Measurements from ENCODE around the gene C2.

C2 gene

DNA sequence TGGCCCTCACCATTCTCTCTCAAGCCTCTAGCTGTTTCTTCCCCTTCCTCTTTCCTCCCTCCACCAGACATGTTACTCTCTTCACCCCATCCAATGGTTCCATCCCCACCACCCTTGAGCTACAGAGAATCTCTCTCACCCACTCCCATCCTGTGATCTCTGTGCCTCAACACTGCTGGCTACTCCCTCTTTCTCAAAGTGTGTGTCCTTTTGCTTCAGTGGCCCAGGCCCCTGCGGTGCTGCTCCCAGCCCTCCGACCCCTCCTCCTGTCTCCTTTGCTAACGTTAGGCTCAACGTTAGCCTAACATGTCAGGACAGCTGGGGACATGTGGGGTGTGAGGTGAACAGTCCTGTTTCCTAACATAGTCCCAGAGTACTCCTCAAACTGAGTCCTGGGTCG, 25.4 kb downstream of the C2 start:
- DNase-seq (ENCODE audit: low read depth in 1 of 2, low spot score in 1 of 2): no peak

DNA sequence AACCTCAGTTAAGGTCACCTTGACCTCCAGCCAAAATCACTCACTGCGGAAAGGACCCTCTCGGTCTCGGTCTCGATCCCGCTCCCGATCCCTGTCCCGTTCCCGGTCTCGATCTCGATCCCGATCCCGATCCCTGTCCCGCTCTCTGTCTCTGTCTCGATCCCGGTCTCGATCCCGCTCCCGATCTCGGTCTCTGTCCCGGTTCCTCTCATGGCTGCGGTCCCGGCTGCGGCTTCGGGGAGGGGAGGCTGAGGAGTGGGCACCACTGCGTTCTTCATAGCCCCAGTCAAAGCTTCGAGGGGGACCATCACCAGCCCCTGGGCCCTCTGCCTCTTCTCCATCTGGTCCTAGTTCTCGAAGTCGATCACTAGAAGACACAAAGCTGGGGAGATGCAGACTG, 27.0 kb downstream of the C2 start:
- DNase-seq (ENCODE audit: low read depth in 1 of 2, low spot score in 1 of 2): no peak

DNA sequence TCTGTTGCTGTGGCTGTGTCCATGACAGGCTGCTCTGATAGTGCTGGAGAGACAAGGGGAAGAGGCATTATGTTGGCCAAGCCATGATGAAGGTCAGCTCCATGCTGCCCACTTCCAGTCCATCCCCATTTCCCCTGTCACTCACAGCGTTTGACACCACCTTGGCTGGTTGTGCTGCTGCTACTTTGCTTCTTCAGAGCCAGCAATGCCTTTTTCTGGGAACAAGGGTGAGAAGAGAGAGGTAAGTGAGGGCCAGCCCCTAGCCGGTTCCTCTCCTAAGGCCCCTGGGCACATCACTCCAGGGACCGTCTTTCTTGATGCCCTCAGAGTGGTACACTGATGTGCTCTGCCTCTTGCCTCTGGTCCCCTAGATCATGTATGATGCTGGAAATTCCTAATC, 29.3 kb downstream of the C2 start:
- DNase-seq (ENCODE audit: low read depth in 1 of 2, low spot score in 1 of 2): no peak

DNA sequence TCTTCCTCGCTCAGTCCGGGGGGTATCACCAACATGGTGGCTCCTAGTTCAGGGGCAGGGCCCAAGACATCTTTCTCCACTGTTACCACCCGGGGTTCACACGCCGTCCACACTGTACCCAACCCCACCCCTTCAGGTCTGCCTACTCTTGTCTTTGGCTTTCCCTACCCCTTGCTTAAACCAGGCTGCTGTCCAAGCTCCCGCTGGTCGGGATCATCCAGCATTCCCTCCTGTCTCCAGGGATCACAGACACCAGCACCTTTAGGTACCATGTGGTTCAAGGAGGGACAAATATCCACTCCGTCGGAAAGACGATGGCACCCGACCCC, 30.9 kb downstream of the C2 start:
- no peak for DNase-seq (ENCODE audit: low read depth in 1 of 2, low spot score in 1 of 2)

DNA sequence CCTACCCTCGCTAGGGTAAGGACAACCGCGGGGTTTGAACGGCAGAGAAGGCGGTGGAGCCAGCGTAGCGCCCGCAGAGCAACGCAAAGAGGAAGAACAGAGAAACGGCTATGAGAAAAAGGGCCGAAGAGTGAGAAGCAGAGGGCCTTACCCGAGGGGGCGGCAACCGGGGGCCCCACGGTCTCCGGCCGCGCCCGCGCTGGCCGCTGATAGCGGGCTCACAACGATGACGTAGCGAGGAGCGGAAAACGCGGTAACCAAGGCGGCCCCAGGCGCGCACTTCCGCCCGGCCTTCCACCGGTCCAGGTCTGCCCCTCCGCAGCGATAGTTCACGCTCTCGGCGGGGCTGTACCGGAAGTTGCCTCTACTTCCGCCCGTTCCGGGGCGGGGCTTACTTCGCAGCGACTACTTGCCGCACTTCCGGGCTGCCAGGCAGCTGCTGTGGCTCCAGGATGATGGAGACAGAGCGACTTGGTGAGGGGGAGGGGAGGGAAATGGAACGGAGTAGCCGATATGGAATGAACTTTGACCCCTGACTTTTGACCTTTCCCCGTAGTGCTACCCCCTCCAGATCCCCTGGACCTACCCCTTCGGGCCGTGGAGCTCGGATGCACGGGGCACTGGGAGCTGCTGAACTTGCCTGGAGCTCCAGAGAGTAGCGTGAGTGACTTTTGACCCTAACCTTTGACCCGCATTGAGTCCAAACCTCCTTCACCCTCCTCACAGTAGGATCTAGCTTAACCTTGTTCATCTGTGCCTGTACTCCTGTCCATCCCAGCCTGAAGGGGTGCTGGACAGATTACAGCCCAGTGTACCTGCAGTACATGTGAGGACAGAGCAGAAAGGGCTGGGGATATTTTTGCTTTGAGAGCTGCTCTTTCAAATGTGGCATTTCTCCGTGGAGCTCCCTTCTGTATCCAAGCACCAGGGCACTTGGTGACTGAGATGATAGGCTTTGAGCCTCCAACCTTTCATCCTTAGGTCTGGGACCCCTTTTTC, 31.5 kb downstream of the C2 start, which contains the start of the genes NELFE and SKIC2:
TSS of gene NELFE (minus strand) at position 231 of the 999 bp plus-strand sequence. CDS start 525 bp downstream, outside the sequence.
TSS of gene SKIC2 (plus strand) at position 435 of the 999 bp plus-strand sequence. CDS start at position 453, 18 bp downstream.
- DNase-seq (ENCODE audit: low read depth in 1 of 2, low spot score in 1 of 2): peak; percentile 96 to 98

DNA sequence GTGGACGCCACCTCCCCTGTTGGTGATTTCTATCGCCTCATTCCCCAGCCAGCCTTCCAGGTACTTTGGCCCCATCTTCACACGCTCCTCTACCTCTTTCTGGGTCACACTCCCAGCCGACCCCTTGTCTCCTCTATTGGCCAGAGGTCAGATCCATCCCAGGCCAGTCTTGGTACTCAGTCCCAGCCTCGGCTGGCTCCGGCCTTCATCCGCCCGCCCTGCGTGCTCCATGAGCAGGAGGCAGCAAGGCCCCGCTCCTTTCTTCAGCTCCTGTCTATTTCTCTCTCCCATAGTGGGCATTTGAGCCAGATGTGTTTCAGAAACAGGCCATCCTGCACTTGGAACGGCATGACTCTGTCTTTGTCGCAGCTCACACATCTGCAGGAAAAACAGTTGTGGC, 34.1 kb downstream of the C2 start:
- DNase-seq (ENCODE audit: low read depth in 1 of 2, low spot score in 1 of 2): no peak

DNA sequence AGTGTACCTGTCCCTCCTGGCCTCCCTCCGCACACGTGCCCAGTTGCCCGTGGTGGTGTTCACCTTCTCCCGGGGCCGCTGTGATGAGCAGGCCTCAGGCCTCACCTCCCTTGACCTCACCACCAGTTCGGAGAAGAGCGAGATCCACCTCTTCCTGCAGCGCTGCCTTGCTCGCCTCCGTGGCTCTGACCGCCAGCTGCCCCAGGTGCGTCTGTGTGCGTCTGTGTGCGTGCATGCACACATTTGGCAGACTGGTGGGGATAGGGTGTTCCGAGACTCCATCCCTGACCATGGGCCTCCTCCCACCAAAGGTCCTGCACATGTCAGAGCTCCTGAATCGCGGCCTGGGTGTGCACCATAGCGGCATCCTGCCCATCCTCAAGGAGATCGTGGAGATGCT, 36.4 kb downstream of the C2 start:
- no peak for DNase-seq (ENCODE audit: low read depth in 1 of 2, low spot score in 1 of 2)

DNA sequence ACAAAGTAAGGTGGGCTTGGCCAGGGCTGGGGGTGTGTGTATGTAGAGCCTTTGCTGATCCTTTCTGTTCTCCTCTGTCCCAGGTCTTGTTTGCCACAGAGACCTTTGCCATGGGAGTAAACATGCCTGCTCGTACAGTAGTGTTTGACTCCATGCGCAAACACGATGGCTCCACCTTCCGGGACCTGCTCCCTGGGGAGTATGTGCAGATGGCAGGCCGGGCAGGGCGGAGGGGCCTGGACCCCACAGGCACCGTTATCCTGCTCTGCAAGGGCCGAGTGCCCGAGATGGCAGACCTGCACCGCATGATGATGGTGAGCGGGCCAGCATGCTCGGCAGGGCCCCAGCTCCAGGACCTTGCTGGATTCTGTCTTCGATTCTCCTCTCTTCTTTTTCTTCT, 38.2 kb downstream of the C2 start:
- DNase-seq (ENCODE audit: low read depth in 1 of 2, low spot score in 1 of 2): no peak

DNA sequence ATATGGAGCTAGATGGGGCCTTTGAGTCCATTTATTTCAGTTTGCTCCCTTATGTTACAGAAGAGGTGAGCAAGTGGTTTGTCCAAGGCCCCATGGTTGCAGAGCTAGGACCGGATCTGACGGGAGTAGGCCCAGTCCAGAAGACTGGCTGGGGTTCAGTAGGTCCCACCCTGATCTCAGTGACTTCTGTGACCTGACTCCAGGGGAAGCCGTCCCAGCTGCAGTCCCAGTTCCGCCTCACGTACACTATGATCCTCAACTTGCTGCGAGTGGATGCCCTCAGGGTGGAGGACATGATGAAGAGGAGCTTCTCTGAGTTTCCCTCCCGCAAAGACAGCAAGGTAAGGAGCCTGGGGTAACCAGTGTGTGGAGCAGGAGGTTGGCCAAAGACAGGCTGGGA, 39.0 kb downstream of the C2 start:
- DNase-seq (ENCODE audit: low read depth in 1 of 2, low spot score in 1 of 2): no peak

DNA sequence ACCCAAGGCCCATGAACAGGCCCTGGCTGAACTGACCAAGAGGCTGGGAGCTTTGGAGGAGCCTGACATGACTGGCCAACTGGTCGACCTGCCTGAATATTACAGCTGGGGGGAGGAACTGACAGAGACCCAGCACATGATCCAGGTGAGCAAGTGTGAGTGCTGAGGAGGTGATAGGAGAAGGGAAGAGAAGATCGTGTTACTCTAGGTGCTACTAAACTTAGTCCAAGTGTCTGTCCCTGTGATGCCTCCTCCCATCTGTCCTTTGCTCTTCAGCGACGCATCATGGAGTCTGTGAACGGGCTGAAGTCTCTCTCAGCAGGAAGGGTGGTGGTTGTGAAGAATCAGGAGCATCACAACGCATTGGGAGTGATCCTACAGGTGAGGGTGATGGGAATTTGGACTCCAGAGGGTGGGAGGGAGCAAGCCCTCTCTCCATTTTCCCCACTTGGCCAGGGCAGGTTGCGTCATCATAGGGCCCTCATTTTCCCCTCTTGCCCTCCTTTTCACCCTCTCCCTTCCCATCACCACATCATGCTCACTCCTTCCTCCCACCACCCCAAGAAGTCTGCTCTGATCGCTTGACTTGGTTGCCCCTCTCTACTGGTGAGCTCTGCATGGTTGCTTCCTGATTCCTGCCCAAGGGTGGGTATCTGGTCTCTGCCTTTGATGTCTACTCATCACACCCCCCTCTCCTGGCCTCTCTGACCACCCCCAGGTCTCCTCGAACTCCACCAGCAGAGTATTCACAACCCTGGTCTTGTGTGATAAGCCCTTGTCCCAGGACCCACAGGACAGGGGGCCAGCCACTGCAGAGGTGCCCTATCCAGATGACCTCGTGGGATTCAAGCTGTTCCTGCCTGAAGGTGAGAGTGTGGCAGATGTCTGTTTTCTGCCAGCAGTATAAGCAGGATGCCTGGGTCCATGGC, 39.7 kb downstream of the C2 start:
- DNase-seq (ENCODE audit: low read depth in 1 of 2, low spot score in 1 of 2): no peak

DNA sequence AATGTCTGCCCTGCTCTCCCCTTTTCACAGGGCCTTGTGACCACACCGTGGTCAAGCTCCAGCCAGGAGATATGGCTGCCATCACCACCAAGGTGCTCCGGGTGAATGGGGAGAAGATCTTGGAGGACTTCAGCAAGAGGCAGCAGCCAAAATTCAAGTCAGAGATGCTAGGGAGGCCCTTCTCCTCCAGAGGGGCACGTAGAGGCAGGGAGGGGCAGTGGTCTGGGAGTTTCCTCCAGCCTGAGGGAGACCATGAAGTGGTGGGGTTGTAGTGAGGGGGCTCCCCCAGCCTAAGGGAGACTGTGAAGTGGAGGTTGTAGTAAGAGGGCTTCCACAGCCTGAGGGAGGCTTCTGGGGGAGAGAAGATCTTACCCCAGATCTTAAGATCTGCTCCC, 40.4 kb downstream of the C2 start:
- no peak for DNase-seq (ENCODE audit: low read depth in 1 of 2, low spot score in 1 of 2)

DNA sequence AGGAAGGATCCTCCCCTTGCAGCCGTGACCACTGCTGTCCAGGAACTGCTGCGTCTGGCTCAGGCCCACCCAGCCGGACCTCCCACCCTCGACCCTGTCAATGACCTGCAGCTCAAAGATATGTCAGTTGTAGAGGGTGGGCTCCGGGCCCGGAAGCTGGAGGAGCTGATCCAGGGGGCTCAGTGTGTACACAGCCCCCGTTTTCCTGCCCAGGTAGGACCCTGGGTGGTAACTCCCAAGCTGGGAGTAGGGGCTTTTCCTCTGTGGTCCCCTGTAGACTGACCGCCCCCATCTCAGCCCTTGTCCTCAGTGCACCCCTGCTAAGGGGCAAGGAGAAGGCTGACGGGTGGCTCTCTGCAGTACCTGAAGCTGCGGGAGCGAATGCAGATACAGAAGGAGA, 40.8 kb downstream of the C2 start:
- DNase-seq (ENCODE audit: low read depth in 1 of 2, low spot score in 1 of 2): no peak

DNA sequence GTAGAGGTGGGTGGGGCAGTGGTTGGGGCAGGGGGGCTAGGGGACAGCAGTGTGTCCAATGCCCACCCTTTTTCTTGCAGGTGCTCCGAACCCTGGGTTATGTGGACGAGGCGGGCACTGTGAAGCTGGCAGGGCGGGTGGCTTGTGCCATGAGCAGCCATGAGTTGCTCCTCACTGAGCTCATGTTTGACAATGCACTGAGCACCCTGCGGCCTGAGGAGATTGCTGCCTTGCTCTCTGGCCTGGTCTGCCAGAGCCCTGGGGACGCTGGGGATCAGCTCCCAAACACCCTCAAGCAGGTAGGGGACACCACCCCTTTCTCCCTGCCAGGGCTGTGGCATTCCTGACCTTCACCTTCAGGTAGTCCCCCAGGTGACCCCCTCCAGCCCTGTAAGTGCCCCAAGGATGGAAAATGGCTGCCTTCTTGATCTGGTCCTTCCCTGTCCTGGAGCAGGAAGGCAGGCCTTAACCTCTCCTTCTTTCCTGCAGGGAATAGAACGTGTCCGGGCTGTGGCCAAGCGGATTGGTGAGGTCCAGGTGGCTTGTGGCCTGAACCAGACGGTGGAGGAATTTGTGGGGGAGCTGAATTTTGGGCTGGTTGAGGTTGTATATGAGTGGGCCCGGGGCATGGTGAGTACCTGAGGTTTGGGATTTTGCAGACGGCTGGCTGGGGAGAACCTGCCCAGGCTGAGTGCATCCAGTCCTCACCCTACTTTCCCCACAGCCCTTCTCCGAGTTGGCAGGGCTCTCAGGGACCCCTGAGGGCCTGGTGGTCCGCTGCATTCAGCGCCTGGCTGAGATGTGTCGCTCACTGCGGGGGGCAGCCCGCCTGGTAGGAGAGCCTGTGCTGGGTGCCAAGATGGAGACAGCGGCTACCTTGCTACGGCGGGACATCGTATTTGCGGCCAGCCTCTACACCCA, 41.5 kb downstream of the C2 start:
- DNase-seq (ENCODE audit: low read depth in 1 of 2, low spot score in 1 of 2): no peak

DNA sequence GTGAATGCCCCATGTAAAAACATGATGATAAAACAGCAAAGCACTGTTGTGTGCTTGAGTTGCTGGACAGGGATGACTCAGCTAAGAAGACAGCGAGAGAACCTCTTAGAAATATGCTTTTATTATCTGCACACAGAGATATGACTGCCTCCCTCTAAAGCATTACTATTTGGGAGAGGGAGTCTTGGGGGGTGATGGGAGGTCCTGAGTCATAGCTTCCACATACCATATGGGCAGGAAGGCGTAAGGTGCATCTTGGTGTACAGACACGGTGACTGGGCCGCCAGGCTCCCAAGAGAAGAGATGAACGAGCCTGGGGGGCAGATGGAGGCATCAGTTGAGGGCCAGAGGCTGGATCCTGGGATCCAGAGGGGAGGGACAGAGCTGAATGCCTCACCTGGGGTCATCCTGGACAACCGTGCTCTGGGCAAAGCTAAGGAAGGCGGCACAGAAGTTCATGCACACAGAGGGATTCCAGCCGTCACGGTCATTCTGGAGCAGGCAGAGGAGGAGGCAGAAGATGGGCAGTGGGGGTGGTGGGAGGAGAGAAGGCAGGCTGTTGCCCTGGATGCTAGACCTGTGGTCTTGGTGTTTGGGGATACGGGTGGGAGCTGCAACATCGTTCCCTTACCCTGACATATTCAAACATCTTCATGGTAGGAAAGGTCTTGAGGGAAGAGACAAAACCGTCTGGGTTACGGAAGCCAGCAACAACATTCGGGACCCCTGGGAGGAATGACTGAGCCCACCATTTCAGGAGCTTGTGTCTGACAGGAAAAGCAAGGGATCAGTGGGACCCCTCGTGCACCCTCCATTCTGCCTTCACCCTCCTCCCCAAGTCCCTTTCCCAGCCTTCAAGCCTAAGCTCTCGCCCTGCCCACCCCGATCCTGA, 42.4 kb downstream of the C2 start:
- DNase-seq (ENCODE audit: low read depth in 1 of 2, low spot score in 1 of 2): no peak

DNA sequence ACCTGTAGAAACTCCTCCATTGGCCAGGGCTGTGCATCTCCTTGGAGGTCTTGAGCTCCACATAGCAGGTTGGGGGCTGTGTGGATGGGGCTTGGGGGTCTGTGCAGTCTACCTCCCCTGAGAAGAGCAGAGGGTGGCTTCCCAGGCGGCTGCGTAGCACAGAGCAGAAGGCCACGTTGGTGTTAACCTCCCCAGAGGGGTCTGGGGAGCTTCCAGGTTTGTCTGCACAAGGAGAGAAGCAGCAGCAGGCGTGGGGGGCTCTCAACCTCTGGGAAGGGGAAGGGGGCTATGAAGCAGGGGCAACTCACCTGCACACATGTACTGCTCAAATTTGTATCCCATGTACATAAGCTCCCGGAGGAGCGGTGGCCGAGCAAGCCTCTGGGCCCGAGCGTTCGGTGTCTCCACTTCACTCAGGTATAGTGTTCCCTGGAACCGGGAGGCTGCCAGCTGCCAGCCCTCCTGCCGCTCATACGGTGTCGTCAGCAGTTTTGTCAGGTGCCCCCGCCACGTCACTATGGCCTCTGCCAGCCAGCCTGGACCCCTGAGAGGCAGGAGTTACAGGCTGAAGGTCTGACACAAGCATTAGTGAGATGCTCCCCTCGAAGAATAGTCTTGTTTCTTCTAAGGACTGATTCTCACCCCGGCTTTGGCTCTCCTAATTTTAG, 43.2 kb downstream of the C2 start:
- DNase-seq (ENCODE audit: low read depth in 1 of 2, low spot score in 1 of 2): no peak

DNA sequence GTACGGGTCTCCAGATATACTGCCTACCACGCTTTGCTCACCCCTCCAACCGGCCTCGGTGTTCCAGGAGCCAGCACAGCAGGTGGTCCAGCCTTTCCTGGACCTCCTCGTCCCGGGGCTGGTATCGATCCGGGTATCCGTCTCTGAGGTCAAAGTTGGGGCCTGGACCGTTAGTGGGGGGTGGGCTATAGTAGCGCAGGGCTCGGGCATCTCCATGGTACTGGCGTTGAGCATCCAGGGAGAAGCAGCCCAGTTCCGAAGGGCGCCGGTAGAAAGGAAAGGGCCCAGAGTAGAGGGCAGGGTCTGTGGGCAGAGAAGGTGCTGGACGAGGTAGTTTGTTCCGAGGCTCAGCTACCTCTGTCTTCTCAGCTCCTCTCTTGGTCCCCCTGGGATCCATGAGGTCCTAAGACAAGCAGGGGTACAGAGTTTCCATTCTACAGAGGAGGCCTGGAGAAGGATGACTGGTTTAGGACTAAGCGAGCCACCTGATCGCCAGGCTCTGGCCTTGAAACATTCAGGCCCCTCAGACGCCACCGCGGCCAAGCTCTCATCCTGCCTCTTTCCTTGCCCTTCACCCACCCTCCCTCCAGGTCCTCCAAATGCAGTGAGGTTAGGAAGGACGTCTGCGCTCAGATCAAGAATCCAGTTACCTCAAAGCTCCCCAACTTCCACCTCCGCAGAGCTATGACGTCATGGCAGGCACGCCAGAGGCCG, 43.9 kb downstream of the C2 start:
- no peak for DNase-seq (ENCODE audit: low read depth in 1 of 2, low spot score in 1 of 2)

DNA sequence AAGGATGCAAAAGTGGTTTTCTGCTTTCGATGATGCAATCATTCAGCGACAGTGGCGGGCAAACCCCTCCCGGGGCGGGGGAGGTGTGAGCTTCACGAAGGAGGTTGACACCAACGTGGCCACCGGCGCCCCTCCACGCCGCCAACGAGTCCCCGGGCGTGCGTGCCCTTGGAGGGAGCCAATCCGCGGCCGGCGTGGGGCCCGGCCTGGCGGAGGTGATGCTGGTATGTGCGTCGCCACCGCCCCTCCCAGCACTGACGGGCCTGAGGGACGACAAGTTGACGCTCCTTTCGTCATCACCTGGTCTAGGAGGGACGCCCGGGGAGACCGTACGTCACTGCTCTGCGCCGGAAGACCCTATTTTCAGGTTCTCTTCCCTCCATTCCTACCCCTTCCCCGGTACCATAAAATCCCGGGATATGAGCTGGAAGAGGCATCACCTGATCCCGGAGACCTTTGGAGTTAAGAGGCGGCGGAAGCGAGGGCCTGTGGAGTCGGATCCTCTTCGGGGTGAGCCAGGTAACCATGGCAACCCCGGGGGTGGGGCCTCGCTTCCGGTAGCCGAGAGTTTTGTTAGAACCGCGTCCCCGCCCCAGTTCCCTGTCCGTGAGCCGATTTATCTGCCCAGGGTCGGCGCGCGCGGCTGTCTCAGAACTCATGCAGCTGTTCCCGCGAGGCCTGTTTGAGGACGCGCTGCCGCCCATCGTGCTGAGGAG, 44.6 kb downstream of the C2 start, which contains the start of gene DXO:
TSS of gene DXO (minus strand) at position 146 of the 716 bp plus-strand sequence. CDS start 463 bp downstream, outside the sequence.
- peak; percentile 93 to 94 for DNase-seq (ENCODE audit: low read depth in 1 of 2, low spot score in 1 of 2)

Data from stimulated activated CD4-positive, alpha-beta T cell treated with anti-CD3 and anti-CD28 coated beads, Interleukin-15, amount 100 ng/mL, for 1 hour (primary cell).